HepG2 (cell line): Measurements from ENCODE around the gene CCL16. TPM values are rescaled to one million over a fixed set of nuclear protein-coding genes. Genes with fewer than 3 reads are reported as not detected.
A peak's percentile ranks its signal among the peaks of the same experiment; 100 is the strongest.

ENCODE experiments used
- ATM ChIP-seq: fragments of 450-650 bp; IDR thresholded peaks from 2 replicates; pipeline ENCODE4 v1.7.1; 2017; ENCODE audit warnings: mild to moderate bottlenecking, borderline replicate concordance
- CENPX ChIP-seq: sonication (generic); formaldehyde crosslinking; IDR thresholded peaks from 2 replicates; pipeline ENCODE4 v1.9.0; 2021; ENCODE audit warnings: mild to moderate bottlenecking, missing genetic modification reagents, moderate library complexity
- ELF4 ChIP-seq: sonication (generic); formaldehyde crosslinking; IDR thresholded peaks from 2 replicates; pipeline ENCODE4 v1.5.0; 2020; ENCODE audit warnings: missing genetic modification reagents, mild to moderate bottlenecking, moderate library complexity, borderline replicate concordance
- FOXK1 ChIP-seq: sonication (generic); formaldehyde crosslinking; IDR thresholded peaks from 2 replicates; pipeline ENCODE4 v1.4.0; 2020; ENCODE audit warnings: low read depth, missing genetic modification reagents, borderline replicate concordance
- FOXK2 ChIP-seq: fragments of 450-650 bp; IDR thresholded peaks from 2 replicates; pipeline ENCODE4 v1.6.1; 2016
- GABPA ChIP-seq, 2 experiments: IDR thresholded peaks; 2 replicates each; pipeline ENCODE4 v1.6.1; 2011 to 2016; ENCODE audit warnings: low read depth in 2 of 2, low read length in 1 of 2, missing biosample characterization in 1 of 2, missing genetic modification characterization in 1 of 2
- HNRNPH1 ChIP-seq: fragments of 200-400 bp; formaldehyde crosslinking; optimal IDR thresholded peaks from 2 replicates; pipeline ENCODE3; 2017; ENCODE audit warnings: mild to moderate bottlenecking, low read depth, low read length
- HOXA5 ChIP-seq: sonication (generic); formaldehyde crosslinking; IDR thresholded peaks from 2 replicates; pipeline ENCODE4 v1.4.0; 2020; ENCODE audit warnings: missing genetic modification reagents
- MAFK ChIP-seq, 2 experiments: IDR thresholded peaks in 1 of 2; conservative IDR thresholded peaks in 1 of 2; 2 replicates each; pipeline ENCODE4 v1.6.1; 2011; ENCODE audit warnings: improper control_type of control experiment in 2 of 2, low read length in 2 of 2
- NFE2 ChIP-seq: sonication (generic); formaldehyde crosslinking; IDR thresholded peaks from 2 replicates; pipeline ENCODE4 v1.4.0; 2020; ENCODE audit warnings: missing genetic modification reagents
- RARA ChIP-seq: IDR thresholded peaks from 2 replicates; pipeline ENCODE4 v1.6.1; 2016; ENCODE audit warnings: missing genetic modification reagents, missing compliant biosample characterization
- RFXAP ChIP-seq: sonication (generic); formaldehyde crosslinking; IDR thresholded peaks from 2 replicates; pipeline ENCODE4 v1.4.0; 2020; ENCODE audit warnings: missing genetic modification reagents, borderline replicate concordance
- SETDB1 ChIP-seq: sonication (generic); formaldehyde crosslinking; IDR thresholded peaks from 2 replicates; pipeline ENCODE4 v1.5.1; 2020; ENCODE audit warnings: missing genetic modification reagents, mild to moderate bottlenecking, borderline replicate concordance
- TAF1 ChIP-seq: sonication (generic); formaldehyde crosslinking; IDR thresholded peaks from 2 replicates; pipeline ENCODE4 v1.4.0; 2020; ENCODE audit warnings: missing genetic modification reagents
- TCF7L2 ChIP-seq: IDR thresholded peaks from 2 replicates; pipeline ENCODE4 v1.6.1; 2011; ENCODE audit warnings: mild to moderate bottlenecking, low read depth, low read length, moderate library complexity
- YEATS4 ChIP-seq: sonication (generic); formaldehyde crosslinking; IDR thresholded peaks from 2 replicates; pipeline ENCODE4 v1.4.0; 2020; ENCODE audit warnings: missing genetic modification reagents, borderline replicate concordance
- ZC3H4 ChIP-seq: sonication (generic); formaldehyde crosslinking; IDR thresholded peaks from 2 replicates; pipeline ENCODE4 v1.4.0; 2020; ENCODE audit warnings: missing genetic modification reagents, borderline replicate concordance
- ZNF101 ChIP-seq: sonication (generic); formaldehyde crosslinking; IDR thresholded peaks from 2 replicates; pipeline ENCODE4 v1.4.0; 2020; ENCODE audit warnings: mild to moderate bottlenecking, low read depth, missing genetic modification reagents, borderline replicate concordance
- ZNF136 ChIP-seq: sonication (generic); formaldehyde crosslinking; IDR thresholded peaks from 2 replicates; pipeline ENCODE4 v1.8.1; 2022; ENCODE audit warnings: low read depth, mild to moderate bottlenecking, moderate library complexity, missing genetic modification reagents
- ZNF343 ChIP-seq: sonication (generic); formaldehyde crosslinking; IDR thresholded peaks from 2 replicates; pipeline ENCODE4 v1.4.0; 2020; ENCODE audit warnings: mild to moderate bottlenecking, missing genetic modification reagents
- ZNF431 ChIP-seq: sonication (generic); formaldehyde crosslinking; IDR thresholded peaks from 2 replicates; pipeline ENCODE4 v1.9.0; 2022; ENCODE audit warnings: missing genetic modification reagents, low read depth, mild to moderate bottlenecking, borderline replicate concordance
- ZNF660 ChIP-seq: sonication (generic); formaldehyde crosslinking; IDR thresholded peaks from 2 replicates; pipeline ENCODE4 v1.5.1; 2020; ENCODE audit warnings: mild to moderate bottlenecking, low read depth, missing genetic modification reagents, borderline replicate concordance
- polyA plus RNA-seq, 8 experiments: library from polyadenylated mRNA; depleted of rRNA in 3 of 8; stranded (reverse) in 7 of 8; unstranded in 1 of 8; fragments of >200 nt; fragmentation: Illumina TruSeq in 4 of 8; extraction: Trizol in 4 of 8; gene quantifications; 2 replicates each; pipeline versions ENCODE4 v1.2.1 to v1.2.3, GENCODE V29; 2011 to 2016; ENCODE audit warnings: low read depth in 4 of 8, missing spikeins in 1 of 8, mixed read lengths in 1 of 8; ENCODE audit not compliant: insufficient read depth in 1 of 8
- total RNA-seq, 5 experiments: library from RNA; depleted of rRNA; stranded (reverse); fragments of >200 nt; fragmentation: Illumina TruSeq; extraction: Trizol; gene quantifications; 2 replicates each; pipeline ENCODE4 v1.2.3, GENCODE V29; 2016; ENCODE audit warnings: low read depth in 1 of 5
- TF ChIP-seq, protein P1 (sequence below): sonication (generic); formaldehyde crosslinking; IDR thresholded peaks from 2 replicates; pipeline ENCODE4 v1.8.1; 2022; ENCODE audit warnings: mild to moderate bottlenecking, missing genetic modification reagents
- TF ChIP-seq, protein P2 (sequence below): sonication (generic); formaldehyde crosslinking; IDR thresholded peaks from 2 replicates; pipeline ENCODE4 v1.5.1; 2020; ENCODE audit warnings: missing genetic modification reagents, mild to moderate bottlenecking, borderline replicate concordance
- TF ChIP-seq, protein P3 (sequence below): fragments of 450-650 bp; IDR thresholded peaks from 2 replicates; pipeline ENCODE4 v1.6.1; 2017; ENCODE audit warnings: mild to moderate bottlenecking
- TF ChIP-seq, protein P4 (sequence below): sonication (generic); formaldehyde crosslinking; IDR thresholded peaks from 2 replicates; pipeline ENCODE4 v1.4.0; 2020; ENCODE audit warnings: missing genetic modification reagents; ENCODE audit errors: not compliant biosample characterization

Gene CCL16
- total and polyA plus RNA-seq, 2 of the 13 experiments (the other 11 are each of a cell fraction or from before 2014, with no cell fraction given): 2.0 to 14.7 TPM

DNA sequence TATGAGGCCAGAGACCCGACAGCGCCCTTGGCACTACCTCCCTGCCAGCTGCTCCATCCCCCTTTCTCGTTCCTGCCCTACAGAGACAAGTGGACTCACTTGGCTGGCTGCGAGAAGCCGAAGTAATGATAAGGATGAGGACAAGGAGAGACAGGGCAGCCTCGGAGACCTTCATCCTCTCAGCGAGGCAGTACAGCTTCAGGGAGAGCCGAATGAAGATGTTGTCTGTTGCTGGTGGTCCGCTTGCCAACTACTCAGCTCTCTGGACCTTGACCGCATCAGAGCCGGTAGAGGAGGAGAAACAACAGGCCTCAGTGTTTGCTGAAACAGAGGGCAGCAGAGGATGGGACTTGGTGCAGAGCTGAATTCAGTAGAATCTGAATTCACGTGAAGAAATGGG lies at the start of gene CCL16 (continued):
- TF ChIP-seq FOXK1 (CRISPR knock-in tag) (peak; percentile 14; the same call in 1 of the 2 replicates), ZNF136 (CRISPR knock-in tag) (0 out of 2 replicates have a peak, but pooled peaks have one; percentile 61), RARA (CRISPR knock-in tag) (peak; percentile 47), ZNF343 (CRISPR knock-in tag) (no peak), ATM (no peak), NFE2 (CRISPR knock-in tag) (no peak), ZNF660 (CRISPR knock-in tag) (no peak), HNRNPH1 (no peak), RFXAP (CRISPR knock-in tag) (no peak), SETDB1 (CRISPR knock-in tag) (no peak), ZNF431 (no peak), TAF1 (CRISPR knock-in tag) (peak; percentile 37; the same call in 1 of the 2 replicates), MAFK (conservative IDR thresholded peaks at IDR 0.05 in 1 of 2, IDR thresholded peaks at IDR 0.05 in 1 of 2; ENCODE audit: low read length in 2 of 2) (no peak), ZC3H4 (CRISPR knock-in tag) (no peak), CENPX (CRISPR knock-in tag) (no peak), FOXK2 (no peak), ZNF101 (CRISPR knock-in tag) (no peak), HOXA5 (CRISPR knock-in tag) (no peak), GABPA (IDR thresholded peaks at IDR 0.05; ENCODE audit: low read depth, low read length) (no peak), GABPA (CRISPR knock-in tag; IDR thresholded peaks at IDR 0.05; ENCODE audit: low read depth) (no peak), TCF7L2 (no peak), YEATS4 (no peak), ELF4 (CRISPR knock-in tag) (no peak)
- TF ChIP-seq, protein P1, sequence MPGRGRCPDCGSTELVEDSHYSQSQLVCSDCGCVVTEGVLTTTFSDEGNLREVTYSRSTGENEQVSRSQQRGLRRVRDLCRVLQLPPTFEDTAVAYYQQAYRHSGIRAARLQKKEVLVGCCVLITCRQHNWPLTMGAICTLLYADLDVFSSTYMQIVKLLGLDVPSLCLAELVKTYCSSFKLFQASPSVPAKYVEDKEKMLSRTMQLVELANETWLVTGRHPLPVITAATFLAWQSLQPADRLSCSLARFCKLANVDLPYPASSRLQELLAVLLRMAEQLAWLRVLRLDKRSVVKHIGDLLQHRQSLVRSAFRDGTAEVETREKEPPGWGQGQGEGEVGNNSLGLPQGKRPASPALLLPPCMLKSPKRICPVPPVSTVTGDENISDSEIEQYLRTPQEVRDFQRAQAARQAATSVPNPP (CRISPR knock-in tag): no peak
- TF ChIP-seq, protein P2, sequence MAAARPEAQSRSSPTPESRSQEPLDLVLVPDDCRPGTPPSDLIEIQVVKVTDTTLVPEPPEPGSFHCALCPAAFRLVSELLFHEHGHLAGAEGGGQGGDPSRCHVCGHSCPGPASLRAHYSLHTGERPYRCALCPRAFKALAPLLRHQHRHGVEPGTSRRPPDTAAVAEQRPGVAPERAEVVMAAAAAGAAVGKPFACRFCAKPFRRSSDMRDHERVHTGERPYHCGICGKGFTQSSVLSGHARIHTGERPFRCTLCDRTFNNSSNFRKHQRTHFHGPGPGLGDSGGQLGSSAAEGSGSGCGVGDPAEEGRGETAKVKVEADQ (CRISPR knock-in tag): no peak
- TF ChIP-seq, protein P3, sequence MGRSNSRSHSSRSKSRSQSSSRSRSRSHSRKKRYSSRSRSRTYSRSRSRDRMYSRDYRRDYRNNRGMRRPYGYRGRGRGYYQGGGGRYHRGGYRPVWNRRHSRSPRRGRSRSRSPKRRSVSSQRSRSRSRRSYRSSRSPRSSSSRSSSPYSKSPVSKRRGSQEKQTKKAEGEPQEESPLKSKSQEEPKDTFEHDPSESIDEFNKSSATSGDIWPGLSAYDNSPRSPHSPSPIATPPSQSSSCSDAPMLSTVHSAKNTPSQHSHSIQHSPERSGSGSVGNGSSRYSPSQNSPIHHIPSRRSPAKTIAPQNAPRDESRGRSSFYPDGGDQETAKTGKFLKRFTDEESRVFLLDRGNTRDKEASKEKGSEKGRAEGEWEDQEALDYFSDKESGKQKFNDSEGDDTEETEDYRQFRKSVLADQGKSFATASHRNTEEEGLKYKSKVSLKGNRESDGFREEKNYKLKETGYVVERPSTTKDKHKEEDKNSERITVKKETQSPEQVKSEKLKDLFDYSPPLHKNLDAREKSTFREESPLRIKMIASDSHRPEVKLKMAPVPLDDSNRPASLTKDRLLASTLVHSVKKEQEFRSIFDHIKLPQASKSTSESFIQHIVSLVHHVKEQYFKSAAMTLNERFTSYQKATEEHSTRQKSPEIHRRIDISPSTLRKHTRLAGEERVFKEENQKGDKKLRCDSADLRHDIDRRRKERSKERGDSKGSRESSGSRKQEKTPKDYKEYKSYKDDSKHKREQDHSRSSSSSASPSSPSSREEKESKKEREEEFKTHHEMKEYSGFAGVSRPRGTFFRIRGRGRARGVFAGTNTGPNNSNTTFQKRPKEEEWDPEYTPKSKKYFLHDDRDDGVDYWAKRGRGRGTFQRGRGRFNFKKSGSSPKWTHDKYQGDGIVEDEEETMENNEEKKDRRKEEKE: no peak
- TF ChIP-seq, protein P4, sequence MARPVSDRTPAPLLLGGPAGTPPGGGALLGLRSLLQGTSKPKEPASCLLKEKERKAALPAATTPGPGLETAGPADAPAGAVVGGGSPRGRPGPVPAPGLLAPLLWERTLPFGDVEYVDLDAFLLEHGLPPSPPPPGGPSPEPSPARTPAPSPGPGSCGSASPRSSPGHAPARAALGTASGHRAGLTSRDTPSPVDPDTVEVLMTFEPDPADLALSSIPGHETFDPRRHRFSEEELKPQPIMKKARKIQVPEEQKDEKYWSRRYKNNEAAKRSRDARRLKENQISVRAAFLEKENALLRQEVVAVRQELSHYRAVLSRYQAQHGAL (CRISPR knock-in tag): no peak
